ENCODE results near the gene MIA2.

MIA2 gene

DNA sequence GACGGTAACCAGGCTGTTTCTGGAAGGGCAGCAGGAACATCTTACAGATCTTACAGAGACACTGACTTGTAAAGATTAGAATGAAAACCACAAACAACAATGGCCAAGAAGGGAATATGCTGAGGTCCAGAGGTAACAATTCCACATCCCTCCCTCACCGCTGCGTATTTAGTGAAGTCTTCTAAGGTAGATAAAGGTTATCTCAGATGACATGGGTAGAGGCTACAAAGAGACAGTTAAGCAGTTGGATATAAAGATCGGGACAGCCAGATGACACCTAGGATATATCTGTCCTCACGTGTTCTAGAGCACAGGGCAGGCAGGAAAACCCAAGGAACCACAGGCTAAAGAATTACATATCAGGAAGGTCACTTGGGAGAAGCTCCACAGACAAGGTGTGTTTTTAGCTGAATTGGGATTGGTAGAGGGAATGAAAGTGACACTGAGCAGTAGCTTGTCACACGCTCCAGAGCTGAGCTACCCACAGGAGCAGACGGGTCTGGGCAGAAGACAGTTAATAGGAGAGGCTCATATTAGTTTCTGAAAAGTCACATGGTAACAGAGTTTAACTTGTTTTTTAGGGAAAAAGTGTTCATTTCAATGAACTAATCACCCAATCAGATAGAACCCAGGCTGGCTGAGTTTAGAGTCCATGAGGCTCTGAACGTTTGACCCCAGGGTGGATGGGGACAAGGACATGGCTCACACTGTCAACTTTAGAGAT, 83.3 kb downstream of the MIA2 start:
- Histone ChIP-seq H3K4me3 (replicated peaks; ENCODE audit: insufficient read depth, low read length) (no peak overlapping the region), H3K27ac (replicated peaks) (no peak overlapping the region), H3K27me3 (ENCODE audit: insufficient read depth, poor library complexity, severe bottlenecking) (no peaks in the 10 kb centered on the region)
- no peak for DNase-seq (ENCODE audit: low read depth in 1 of 2, low spot score in 1 of 2)
- TF ChIP-seq, protein P1, sequence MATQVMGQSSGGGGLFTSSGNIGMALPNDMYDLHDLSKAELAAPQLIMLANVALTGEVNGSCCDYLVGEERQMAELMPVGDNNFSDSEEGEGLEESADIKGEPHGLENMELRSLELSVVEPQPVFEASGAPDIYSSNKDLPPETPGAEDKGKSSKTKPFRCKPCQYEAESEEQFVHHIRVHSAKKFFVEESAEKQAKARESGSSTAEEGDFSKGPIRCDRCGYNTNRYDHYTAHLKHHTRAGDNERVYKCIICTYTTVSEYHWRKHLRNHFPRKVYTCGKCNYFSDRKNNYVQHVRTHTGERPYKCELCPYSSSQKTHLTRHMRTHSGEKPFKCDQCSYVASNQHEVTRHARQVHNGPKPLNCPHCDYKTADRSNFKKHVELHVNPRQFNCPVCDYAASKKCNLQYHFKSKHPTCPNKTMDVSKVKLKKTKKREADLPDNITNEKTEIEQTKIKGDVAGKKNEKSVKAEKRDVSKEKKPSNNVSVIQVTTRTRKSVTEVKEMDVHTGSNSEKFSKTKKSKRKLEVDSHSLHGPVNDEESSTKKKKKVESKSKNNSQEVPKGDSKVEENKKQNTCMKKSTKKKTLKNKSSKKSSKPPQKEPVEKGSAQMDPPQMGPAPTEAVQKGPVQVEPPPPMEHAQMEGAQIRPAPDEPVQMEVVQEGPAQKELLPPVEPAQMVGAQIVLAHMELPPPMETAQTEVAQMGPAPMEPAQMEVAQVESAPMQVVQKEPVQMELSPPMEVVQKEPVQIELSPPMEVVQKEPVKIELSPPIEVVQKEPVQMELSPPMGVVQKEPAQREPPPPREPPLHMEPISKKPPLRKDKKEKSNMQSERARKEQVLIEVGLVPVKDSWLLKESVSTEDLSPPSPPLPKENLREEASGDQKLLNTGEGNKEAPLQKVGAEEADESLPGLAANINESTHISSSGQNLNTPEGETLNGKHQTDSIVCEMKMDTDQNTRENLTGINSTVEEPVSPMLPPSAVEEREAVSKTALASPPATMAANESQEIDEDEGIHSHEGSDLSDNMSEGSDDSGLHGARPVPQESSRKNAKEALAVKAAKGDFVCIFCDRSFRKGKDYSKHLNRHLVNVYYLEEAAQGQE (IDR thresholded peaks at IDR 0.05; ENCODE audit: insufficient replicate concordance, low read depth): no peak
- TF ChIP-seq SPI1 (IDR thresholded peaks at IDR 0.05; ENCODE audit: borderline replicate concordance, low read depth) (no peak), POLR2AphosphoS5 (IDR thresholded peaks at IDR 0.05; ENCODE audit: low read depth) (no peak), GABPA (IDR thresholded peaks at IDR 0.05; ENCODE audit: low read depth) (no peak)
- TF ChIP-seq, protein P2, sequence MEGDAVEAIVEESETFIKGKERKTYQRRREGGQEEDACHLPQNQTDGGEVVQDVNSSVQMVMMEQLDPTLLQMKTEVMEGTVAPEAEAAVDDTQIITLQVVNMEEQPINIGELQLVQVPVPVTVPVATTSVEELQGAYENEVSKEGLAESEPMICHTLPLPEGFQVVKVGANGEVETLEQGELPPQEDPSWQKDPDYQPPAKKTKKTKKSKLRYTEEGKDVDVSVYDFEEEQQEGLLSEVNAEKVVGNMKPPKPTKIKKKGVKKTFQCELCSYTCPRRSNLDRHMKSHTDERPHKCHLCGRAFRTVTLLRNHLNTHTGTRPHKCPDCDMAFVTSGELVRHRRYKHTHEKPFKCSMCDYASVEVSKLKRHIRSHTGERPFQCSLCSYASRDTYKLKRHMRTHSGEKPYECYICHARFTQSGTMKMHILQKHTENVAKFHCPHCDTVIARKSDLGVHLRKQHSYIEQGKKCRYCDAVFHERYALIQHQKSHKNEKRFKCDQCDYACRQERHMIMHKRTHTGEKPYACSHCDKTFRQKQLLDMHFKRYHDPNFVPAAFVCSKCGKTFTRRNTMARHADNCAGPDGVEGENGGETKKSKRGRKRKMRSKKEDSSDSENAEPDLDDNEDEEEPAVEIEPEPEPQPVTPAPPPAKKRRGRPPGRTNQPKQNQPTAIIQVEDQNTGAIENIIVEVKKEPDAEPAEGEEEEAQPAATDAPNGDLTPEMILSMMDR (IDR thresholded peaks at IDR 0.05; ENCODE audit: insufficient read depth, low read length): no peak

DNA sequence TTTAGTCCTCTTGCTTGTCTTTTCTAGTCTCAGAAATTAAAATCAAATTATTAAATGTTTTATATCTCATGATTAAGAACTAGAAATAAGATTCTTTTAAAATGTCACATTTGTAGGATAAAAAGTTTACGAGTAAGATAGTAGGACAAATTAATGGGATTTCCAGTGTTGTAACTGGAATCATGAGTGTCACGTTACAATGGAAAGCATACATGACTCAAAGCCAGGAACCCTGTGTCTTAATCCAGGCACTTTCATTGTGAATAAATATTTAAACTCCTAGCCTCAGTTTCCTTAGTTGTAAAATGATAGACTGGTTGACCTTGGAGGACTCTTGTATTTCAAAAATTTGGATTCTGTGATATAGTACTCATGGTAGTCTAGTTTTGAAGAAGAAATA, 84.9 kb downstream of the MIA2 start:
- TF ChIP-seq GABPA (IDR thresholded peaks at IDR 0.05; ENCODE audit: low read depth) (no peak), POLR2AphosphoS5 (IDR thresholded peaks at IDR 0.05; ENCODE audit: low read depth) (no peak)
- TF ChIP-seq, protein P2 (IDR thresholded peaks at IDR 0.05; ENCODE audit: insufficient read depth, low read length): no peak
- TF ChIP-seq, protein P1 (IDR thresholded peaks at IDR 0.05; ENCODE audit: insufficient replicate concordance, low read depth): no peak
- H3K4me3 ChIP-seq (replicated peaks; ENCODE audit: insufficient read depth, low read length): no peak overlapping the region
- no peak for DNase-seq (ENCODE audit: low read depth in 1 of 2, low spot score in 1 of 2)
- no peak overlapping the region for H3K27ac ChIP-seq (replicated peaks)
- H3K27me3 ChIP-seq (ENCODE audit: insufficient read depth, poor library complexity, severe bottlenecking): no peaks in the 10 kb centered on the region

DNA sequence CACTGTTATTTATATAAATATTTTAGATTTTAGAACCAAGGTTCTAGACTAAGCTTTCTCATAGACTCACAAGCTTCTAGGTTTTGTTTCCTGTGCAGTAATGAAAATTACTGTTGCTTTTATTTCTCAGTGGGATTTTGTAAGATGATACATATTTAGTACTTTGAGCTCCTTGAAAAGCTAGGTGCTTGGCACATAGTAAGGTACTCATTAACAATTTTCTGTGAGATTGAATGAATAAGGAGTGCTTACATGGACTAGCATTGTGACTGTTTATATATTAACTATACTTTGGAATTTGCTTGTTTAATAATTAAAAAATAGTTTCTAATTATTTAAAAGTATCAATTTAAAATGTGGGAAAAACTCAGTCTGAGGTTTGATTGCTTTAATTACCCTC, 85.7 kb downstream of the MIA2 start:
- H3K27me3 ChIP-seq (ENCODE audit: insufficient read depth, poor library complexity, severe bottlenecking): no peaks in the 10 kb centered on the region
- TF ChIP-seq POLR2AphosphoS5 (IDR thresholded peaks at IDR 0.05; ENCODE audit: low read depth): no peak
- H3K27ac ChIP-seq (replicated peaks): no peak overlapping the region
- H3K4me3 ChIP-seq (replicated peaks; ENCODE audit: insufficient read depth, low read length): no peak overlapping the region
- no peak for DNase-seq (ENCODE audit: low read depth in 1 of 2, low spot score in 1 of 2)

DNA sequence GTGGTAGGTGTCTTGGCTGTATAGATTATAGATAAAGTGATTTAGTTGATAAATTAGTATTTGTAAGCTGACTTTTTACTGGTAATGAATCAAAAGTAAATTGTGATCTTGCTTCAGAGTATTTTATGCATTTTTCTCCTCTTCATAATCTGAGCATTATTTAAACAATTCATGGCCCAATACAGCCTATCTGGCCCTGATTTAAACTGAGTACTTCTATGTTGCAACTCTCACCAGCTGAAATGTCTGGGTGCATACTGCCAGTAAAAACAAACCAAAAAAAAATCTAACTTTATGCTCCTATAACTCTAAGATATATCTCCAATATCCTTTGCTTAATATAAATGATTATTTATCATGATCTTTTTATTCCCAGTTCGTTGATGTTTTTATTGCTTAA, 86.6 kb downstream of the MIA2 start:
- H3K27me3 ChIP-seq (ENCODE audit: insufficient read depth, poor library complexity, severe bottlenecking): no peaks in the 10 kb centered on the region
- no peak for TF ChIP-seq POLR2AphosphoS5 (IDR thresholded peaks at IDR 0.05; ENCODE audit: low read depth)
- no peak for TF ChIP-seq SPI1 (IDR thresholded peaks at IDR 0.05; ENCODE audit: borderline replicate concordance, low read depth)
- TF ChIP-seq GABPA (IDR thresholded peaks at IDR 0.05; ENCODE audit: low read depth): no peak
- TF ChIP-seq, protein P2 (IDR thresholded peaks at IDR 0.05; ENCODE audit: insufficient read depth, low read length): no peak
- TF ChIP-seq, protein P1 (IDR thresholded peaks at IDR 0.05; ENCODE audit: insufficient replicate concordance, low read depth): no peak
- no peak for DNase-seq (ENCODE audit: low read depth in 1 of 2, low spot score in 1 of 2)

More for the DNA sequence above, 86.6 kb downstream of the MIA2 start:
- H3K27ac ChIP-seq (replicated peaks): no peak overlapping the region
- no peak overlapping the region for H3K4me3 ChIP-seq (replicated peaks; ENCODE audit: insufficient read depth, low read length)
